Nephron (organoid): ENCODE measurements around the gene DMWD.
"Not testable (repeated sequence)": the region's sequence is repeated elsewhere in the genome, so short reads cannot be mapped to it uniquely, and the experiment has no call there.

Source experiments
- H3K27ac Mint-ChIP-seq, 3 experiments: 2 replicates each; pipeline ENCODE4 v1.8.0; 2020; ENCODE audit warnings: mixed read lengths in 3 of 3, mild to moderate bottlenecking in 2 of 3, moderate library complexity in 1 of 3
- H3K27me3 Mint-ChIP-seq: 2 replicates; pipeline ENCODE4 v1.8.0; 2021; ENCODE audit warnings: low read depth, mild to moderate bottlenecking, moderate library complexity, mixed read lengths
- H3K36me3 Mint-ChIP-seq: 2 replicates; pipeline ENCODE4 v1.8.0; 2020; ENCODE audit warnings: low read depth, mixed read lengths
- H3K4me1 Mint-ChIP-seq: 2 replicates; pipeline ENCODE4 v1.8.0; 2020; ENCODE audit warnings: mixed read lengths
- H3K4me3 Mint-ChIP-seq, 3 experiments: 2 replicates each; pipeline ENCODE4 v1.8.0; 2020; ENCODE audit warnings: mild to moderate bottlenecking in 3 of 3, mixed read lengths in 3 of 3, moderate library complexity in 2 of 3
- H3K9me3 Mint-ChIP-seq: 2 replicates; pipeline ENCODE4 v1.8.0; 2020; ENCODE audit warnings: mixed read lengths
- TF ChIP-seq, protein P1 (sequence below), 3 experiments: fragments of 200-600 bp; sonication (generic); IDR thresholded peaks; one replicate each; pipeline ENCODE4 v1.5.0; 2021; ENCODE audit warnings: antibody characterized with exemption in 3 of 3; ENCODE audit not compliant: unreplicated experiment in 3 of 3

The DMWD gene

DNA sequence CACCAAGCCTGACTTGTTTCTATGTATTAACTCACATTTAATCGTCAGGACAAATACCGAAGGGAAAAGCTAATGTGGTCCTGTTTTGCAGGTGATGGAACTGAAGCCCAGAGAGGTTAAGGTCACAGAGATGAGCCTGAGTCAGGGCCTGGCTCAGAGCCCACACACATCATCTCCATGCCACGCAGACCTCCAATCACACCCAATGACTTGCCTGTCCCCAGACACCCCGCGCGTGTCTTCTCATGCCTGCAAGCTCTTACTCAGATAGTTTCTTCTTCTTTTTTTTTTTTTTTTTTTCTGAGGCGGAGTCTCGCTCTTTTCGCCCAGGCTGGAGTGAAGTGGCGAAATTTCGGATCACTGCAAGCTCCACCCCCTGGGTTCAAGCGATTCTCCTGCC is 40.0 kb downstream of the DMWD start:
- TF ChIP-seq, protein P1, sequence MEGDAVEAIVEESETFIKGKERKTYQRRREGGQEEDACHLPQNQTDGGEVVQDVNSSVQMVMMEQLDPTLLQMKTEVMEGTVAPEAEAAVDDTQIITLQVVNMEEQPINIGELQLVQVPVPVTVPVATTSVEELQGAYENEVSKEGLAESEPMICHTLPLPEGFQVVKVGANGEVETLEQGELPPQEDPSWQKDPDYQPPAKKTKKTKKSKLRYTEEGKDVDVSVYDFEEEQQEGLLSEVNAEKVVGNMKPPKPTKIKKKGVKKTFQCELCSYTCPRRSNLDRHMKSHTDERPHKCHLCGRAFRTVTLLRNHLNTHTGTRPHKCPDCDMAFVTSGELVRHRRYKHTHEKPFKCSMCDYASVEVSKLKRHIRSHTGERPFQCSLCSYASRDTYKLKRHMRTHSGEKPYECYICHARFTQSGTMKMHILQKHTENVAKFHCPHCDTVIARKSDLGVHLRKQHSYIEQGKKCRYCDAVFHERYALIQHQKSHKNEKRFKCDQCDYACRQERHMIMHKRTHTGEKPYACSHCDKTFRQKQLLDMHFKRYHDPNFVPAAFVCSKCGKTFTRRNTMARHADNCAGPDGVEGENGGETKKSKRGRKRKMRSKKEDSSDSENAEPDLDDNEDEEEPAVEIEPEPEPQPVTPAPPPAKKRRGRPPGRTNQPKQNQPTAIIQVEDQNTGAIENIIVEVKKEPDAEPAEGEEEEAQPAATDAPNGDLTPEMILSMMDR (IDR thresholded peaks at IDR 0.05; ENCODE audit: unreplicated experiment in 3 of 3) = no peak
- H3K27ac Mint-ChIP-seq = no peak overlapping the region
- H3K36me3 Mint-ChIP-seq = no peaks in the 10 kb centered on the region
- H3K27me3 Mint-ChIP-seq = peaks cover 2% of the 10 kb centered on the region
- H3K4me1 Mint-ChIP-seq = no peaks in the 10 kb centered on the region
- no peaks in the 10 kb centered on the region for H3K9me3 Mint-ChIP-seq
- no peak overlapping the region for H3K4me3 Mint-ChIP-seq

GRCh38 chr19:45751483-45751882 is 41.2 kb downstream of the DMWD start:
- not testable (repeated sequence) for H3K9me3 Mint-ChIP-seq, H3K27ac Mint-ChIP-seq, H3K4me3 Mint-ChIP-seq, H3K36me3 Mint-ChIP-seq, H3K4me1 Mint-ChIP-seq, H3K27me3 Mint-ChIP-seq

GRCh38 chr19:45747513-45747912 is 45.1 kb downstream of the DMWD start:
- TF ChIP-seq, protein P1 (IDR thresholded peaks at IDR 0.05; ENCODE audit: unreplicated experiment in 3 of 3) = no peak
- peaks cover 5% of the 10 kb centered on the region for H3K27me3 Mint-ChIP-seq
- no peaks in the 10 kb centered on the region for H3K9me3 Mint-ChIP-seq
- H3K36me3 Mint-ChIP-seq = no peaks in the 10 kb centered on the region
- no peak overlapping the region for H3K4me3 Mint-ChIP-seq
- no peak overlapping the region for H3K27ac Mint-ChIP-seq
- no peaks in the 10 kb centered on the region for H3K4me1 Mint-ChIP-seq

DNA sequence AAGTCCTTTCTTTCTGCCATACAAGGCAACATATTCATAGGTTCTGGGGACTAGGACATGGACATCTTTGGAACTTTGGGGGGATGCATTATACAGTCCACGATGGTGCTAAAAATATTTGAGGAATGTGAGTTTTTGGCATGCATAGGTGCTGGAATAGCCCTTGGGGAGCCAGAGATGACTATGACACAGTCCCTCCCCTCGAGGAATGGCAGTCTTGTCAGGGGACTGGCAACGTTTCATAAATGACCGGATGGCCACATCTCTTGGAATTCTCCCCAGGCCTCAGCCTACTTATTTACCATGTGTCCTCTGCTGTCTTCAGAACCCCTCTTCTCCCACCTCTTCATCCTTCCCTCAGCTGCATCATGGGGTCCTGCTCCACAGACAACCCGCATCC is 45.8 kb downstream of the DMWD start:
- no peak overlapping the region for H3K4me3 Mint-ChIP-seq
- no peak overlapping the region for H3K27ac Mint-ChIP-seq
- no peaks in the 10 kb centered on the region for H3K9me3 Mint-ChIP-seq
- no peaks in the 10 kb centered on the region for H3K4me1 Mint-ChIP-seq
- peaks cover 5% of the 10 kb centered on the region for H3K27me3 Mint-ChIP-seq
- no peaks in the 10 kb centered on the region for H3K36me3 Mint-ChIP-seq
- TF ChIP-seq, protein P1 (IDR thresholded peaks at IDR 0.05; ENCODE audit: unreplicated experiment in 3 of 3) = no peak

- Mint-ChIP-seq H3K9me3 (no peaks in the 10 kb centered on the region), H3K4me1 (no peaks in the 10 kb centered on the region), H3K27ac (no peak overlapping the region), H3K4me3 (no peak overlapping the region), H3K27me3 (peaks cover 5% of the 10 kb centered on the region), H3K36me3 (no peaks in the 10 kb centered on the region)
- TF ChIP-seq, protein P1 (IDR thresholded peaks at IDR 0.05; ENCODE audit: unreplicated experiment in 3 of 3) = no peak
Observed at GRCh38 chr19:45745606-45746005, 47.0 kb downstream of the DMWD start.

- Mint-ChIP-seq H3K27ac (no peak overlapping the region), H3K9me3 (no peaks in the 10 kb centered on the region), H3K4me3 (no peak overlapping the region), H3K4me1 (no peaks in the 10 kb centered on the region), H3K27me3 (peaks cover 5% of the 10 kb centered on the region), H3K36me3 (no peaks in the 10 kb centered on the region)
- TF ChIP-seq, protein P1 (IDR thresholded peaks at IDR 0.05; ENCODE audit: unreplicated experiment in 3 of 3) = no peak
Observed at GRCh38 chr19:45742969-45743368, 49.7 kb downstream of the DMWD start.
